ENCODE results near the gene PEPD.

PEPD gene

GRCh38 chr19:33429891-33430673 is 91.5 kb downstream of the PEPD start:
- DNase-seq, result no peak
- TF ChIP-seq POLR2A (IDR thresholded peaks at IDR 0.05; ENCODE audit: low read length) (no peak), GATA1 (IDR thresholded peaks at IDR 0.05; ENCODE audit: low read depth, low read length) (no peak)

GRCh38 chr19:33428627-33429125 is 92.9 kb downstream of the PEPD start:
- DNase-seq, result no peak
- TF ChIP-seq POLR2A (IDR thresholded peaks at IDR 0.05; ENCODE audit: low read length) (no peak), GATA1 (IDR thresholded peaks at IDR 0.05; ENCODE audit: low read depth, low read length) (no peak)

GRCh38 chr19:33427801-33428626 is 93.6 kb downstream of the PEPD start:
- no peak for DNase-seq
- TF ChIP-seq GATA1 (IDR thresholded peaks at IDR 0.05; ENCODE audit: low read depth, low read length) (no peak), POLR2A (IDR thresholded peaks at IDR 0.05; ENCODE audit: low read length) (no peak)

GRCh38 chr19:33426621-33427361 is 94.8 kb downstream of the PEPD start:
- TF ChIP-seq GATA1 (IDR thresholded peaks at IDR 0.05; ENCODE audit: low read depth, low read length) (no peak), POLR2A (IDR thresholded peaks at IDR 0.05; ENCODE audit: low read length) (no peak)
- no peak for DNase-seq

- TF ChIP-seq POLR2A (IDR thresholded peaks at IDR 0.05; ENCODE audit: low read length) (no peak), GATA1 (IDR thresholded peaks at IDR 0.05; ENCODE audit: low read depth, low read length) (no peak)
- no peak for DNase-seq
These were observed 97.4 kb downstream of the PEPD start for GRCh38 chr19:33424181-33424580.

- no peak for TF ChIP-seq POLR2A (IDR thresholded peaks at IDR 0.05; ENCODE audit: low read length)
- no peak for TF ChIP-seq GATA1 (IDR thresholded peaks at IDR 0.05; ENCODE audit: low read depth, low read length)
- no peak for DNase-seq
These were observed 99.0 kb downstream of the PEPD start for GRCh38 chr19:33422369-33423180.

GRCh38 chr19:33421368-33421767 is 100.2 kb downstream of the PEPD start:
- DNase-seq, result no peak
- TF ChIP-seq POLR2A (IDR thresholded peaks at IDR 0.05; ENCODE audit: low read length) (no peak), GATA1 (IDR thresholded peaks at IDR 0.05; ENCODE audit: low read depth, low read length) (no peak)

- TF ChIP-seq GATA1 (IDR thresholded peaks at IDR 0.05; ENCODE audit: low read depth, low read length), result no peak
- TF ChIP-seq POLR2A (IDR thresholded peaks at IDR 0.05; ENCODE audit: low read length), result no peak
- DNase-seq, result no peak
These were observed 100.8 kb downstream of the PEPD start for GRCh38 chr19:33420821-33421220.

GRCh38 chr19:33419788-33420130 is 101.8 kb downstream of the PEPD start:
- DNase-seq, result no peak

GRCh38 chr19:33418871-33419787 is 102.5 kb downstream of the PEPD start:
- TF ChIP-seq POLR2A (IDR thresholded peaks at IDR 0.05; ENCODE audit: low read length) (no peak), GATA1 (IDR thresholded peaks at IDR 0.05; ENCODE audit: low read depth, low read length) (no peak)
- no peak for DNase-seq

More at GRCh38 chr19:33419788-33420130, 101.8 kb downstream of the PEPD start:
- TF ChIP-seq GATA1 (IDR thresholded peaks at IDR 0.05; ENCODE audit: low read depth, low read length), result no peak
- TF ChIP-seq POLR2A (IDR thresholded peaks at IDR 0.05; ENCODE audit: low read length), result no peak

- DNase-seq, result no peak
- TF ChIP-seq POLR2A (IDR thresholded peaks at IDR 0.05; ENCODE audit: low read length) (no peak), GATA1 (IDR thresholded peaks at IDR 0.05; ENCODE audit: low read depth, low read length) (no peak)
These were observed 103.1 kb downstream of the PEPD start for GRCh38 chr19:33418461-33418860.

- no peak for TF ChIP-seq POLR2A (IDR thresholded peaks at IDR 0.05; ENCODE audit: low read length)
- no peak for TF ChIP-seq GATA1 (IDR thresholded peaks at IDR 0.05; ENCODE audit: low read depth, low read length)
- DNase-seq, result no peak
These were observed 103.8 kb downstream of the PEPD start for GRCh38 chr19:33417751-33418150.

Measured in erythroblast (primary cell).